Renal cortex interstitium (tissue), 11 donors: ENCODE results near the gene DUSP1. TPM values are rescaled to one million over a fixed set of nuclear protein-coding genes. Genes with fewer than 3 reads are reported as not detected.

ENCODE experiments used
- DNase-seq, 11 donors: peaks; one replicate each; pipeline ENCODE4 v3.0.0-alpha.2; 2013; ENCODE audit warnings: low read depth in 9 of 11, low spot score in 4 of 11; ENCODE audit errors: extremely low read depth in 1 of 11
- polyA plus RNA-seq, 3 donors: library from polyadenylated mRNA; unstranded; fragments of 120-200 nt; gene quantifications; one replicate each; pipeline ENCODE4 v1.2.1, GENCODE V29; 2013; ENCODE audit not compliant: insufficient read length in 3 of 3

DUSP1 gene
- polyA plus RNA-seq, 3 donors = 53.9 to 115 (median 86.6) TPM

DNA sequence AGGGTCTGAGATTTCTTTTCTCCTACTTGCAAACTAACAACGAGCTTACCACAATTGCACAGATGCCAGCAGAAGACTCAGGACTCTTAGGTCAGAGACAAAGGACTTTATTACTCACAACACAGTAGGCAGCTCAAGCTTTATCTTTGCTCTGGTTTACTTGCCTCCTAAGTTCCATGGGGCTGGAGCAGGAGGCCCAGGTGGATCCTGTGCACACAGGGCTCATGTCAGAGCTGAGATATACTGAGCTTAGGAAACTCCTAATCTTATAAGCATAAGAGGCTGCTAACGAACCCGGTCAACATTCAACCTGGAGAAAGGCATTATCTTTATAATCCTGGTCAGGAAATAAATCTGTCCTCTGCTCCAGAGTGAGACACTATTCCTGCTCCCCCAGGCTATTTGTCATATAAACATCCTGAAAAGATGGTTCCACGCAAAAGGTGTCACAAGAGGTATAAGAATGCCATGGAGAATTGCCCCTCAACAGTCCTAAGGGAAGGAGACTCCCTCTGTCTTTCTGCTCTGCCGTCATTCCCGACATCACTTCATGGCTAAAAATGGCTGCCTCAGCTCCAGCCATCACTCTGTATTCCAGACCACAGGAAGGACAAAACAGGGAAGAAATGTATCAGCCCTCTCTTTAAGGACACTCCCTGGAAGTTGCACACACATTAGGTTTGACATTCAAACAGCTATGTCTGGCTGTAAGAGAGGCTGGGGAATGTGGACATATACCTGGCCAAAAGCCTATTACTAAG is 16.2 kb downstream of the DUSP1 start:
- no peak for DNase-seq

DNA sequence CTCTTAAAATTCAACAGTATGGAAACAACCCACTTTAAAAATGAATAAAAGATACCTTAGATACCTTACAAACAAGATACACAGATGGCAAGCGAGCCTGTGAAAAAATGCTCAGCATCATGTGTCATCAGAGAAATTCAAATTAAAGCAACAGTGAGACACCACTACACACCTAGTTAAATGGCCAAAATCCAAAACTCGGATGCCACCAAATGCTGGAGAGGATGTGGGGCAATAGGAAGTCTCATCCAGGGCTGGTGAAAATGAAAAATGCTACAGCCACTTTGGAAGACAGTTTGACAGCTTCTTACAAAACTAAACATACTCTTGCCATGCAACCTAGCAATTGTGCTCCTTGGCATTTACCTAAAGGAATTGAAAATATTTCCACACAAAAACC is 17.9 kb downstream of the DUSP1 start:
- no peak for DNase-seq

GRCh38 chr5:172751761-172752510 is 19.1 kb downstream of the DUSP1 start:
- DNase-seq = no peak

- no peak for DNase-seq
Measured at GRCh38 chr5:172749881-172750633, 20.9 kb downstream of the DUSP1 start.

GRCh38 chr5:172749076-172749475 is 21.9 kb downstream of the DUSP1 start:
- no peak for DNase-seq

GRCh38 chr5:172748341-172748843 is 22.6 kb downstream of the DUSP1 start:
- DNase-seq = peak in 3 of 11 donors; percentile 59 to 67 (median 64)

GRCh38 chr5:172747471-172747870 is 23.5 kb downstream of the DUSP1 start:
- no peak for DNase-seq

DNA sequence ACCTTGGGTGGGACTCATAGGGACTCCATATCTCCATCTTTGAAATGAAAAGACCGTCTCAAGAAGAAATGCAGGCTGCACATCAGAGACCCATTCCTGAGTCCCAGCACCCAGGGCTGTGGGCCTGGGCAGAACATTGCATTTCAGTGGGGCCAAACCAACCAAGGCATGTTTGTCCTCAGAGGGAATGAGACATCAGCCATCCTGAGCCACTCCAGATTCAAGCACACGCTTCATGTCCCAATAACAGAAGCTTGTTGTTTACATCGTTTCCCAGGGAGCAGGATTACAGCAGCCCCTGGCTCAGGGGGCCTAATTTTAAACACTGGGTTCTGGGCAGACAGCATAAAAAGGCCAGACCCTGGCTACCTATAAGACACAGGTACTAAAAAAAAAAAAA is 24.3 kb downstream of the DUSP1 start:
- DNase-seq = no peak

GRCh38 chr5:172745838-172746237 is 25.2 kb downstream of the DUSP1 start:
- DNase-seq = no peak

- no peak for DNase-seq
Measured at GRCh38 chr5:172745406-172745805, 25.6 kb downstream of the DUSP1 start.

GRCh38 chr5:172744123-172745104 is 26.6 kb downstream of the DUSP1 start:
- DNase-seq = no peak

GRCh38 chr5:172743112-172743959 is 27.7 kb downstream of the DUSP1 start:
- DNase-seq = no peak

DNA sequence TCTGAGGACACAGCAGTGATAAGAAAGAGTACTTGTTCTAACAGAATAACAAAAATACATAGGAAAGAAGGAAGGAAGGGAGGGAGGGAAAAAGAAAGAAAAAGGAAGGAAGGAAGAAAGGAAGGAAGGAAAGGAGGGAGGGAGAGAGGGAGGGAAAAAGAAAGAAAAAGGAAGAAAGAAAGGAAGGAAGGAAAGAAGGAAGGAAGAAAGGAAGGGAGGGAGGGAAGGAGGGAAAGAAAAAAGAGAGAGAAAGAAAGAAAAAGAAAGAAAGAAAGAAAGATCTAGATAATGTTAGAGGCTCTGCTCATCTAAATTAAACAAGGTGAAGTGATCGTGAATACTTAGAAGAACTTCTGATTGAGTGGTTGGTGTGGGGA is 29.8 kb downstream of the DUSP1 start:
- DNase-seq = no peak

DNA sequence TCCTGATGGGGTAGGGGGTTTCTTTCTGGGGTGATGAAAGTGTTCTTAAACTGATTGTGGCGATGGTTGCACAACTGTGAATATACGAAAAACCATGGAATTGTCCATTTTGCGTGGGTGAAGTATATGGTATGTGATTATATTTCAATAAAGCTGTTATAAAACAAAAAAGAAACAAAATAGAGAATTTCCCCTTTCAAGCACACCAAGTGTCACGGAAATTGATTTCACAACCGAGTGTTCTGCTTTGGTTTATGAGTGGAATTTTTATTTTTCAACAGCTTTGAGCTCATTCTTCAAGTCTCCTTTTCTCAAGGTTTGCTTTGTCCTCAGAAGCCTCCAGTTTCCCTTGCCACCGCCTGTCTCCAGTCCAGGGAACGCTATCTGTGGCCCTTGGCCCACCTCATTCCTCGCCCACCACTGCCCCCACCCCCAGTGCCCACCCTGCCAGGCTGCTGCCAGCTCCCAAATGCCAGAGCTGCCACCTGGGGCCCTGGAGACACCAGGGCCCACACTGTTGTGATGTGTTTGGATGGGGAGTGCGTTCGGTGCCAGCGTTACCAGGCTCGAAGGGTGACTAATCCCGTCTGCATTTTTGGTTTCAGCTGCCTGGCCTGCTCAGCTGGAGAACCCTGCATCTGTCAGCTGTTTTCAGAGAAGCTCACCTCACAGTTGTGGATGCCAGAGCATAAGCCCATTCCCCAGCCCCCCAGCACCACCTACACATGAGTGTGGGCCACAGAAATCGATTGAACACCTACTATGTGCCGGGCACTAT is 30.4 kb downstream of the DUSP1 start:
- DNase-seq = no peak

- DNase-seq = no peak
Measured at GRCh38 chr5:172739375-172739774, 31.6 kb downstream of the DUSP1 start.

- no peak for DNase-seq
Measured at GRCh38 chr5:172736508-172737135, 34.4 kb downstream of the DUSP1 start.
